ENCODE results near the gene SLC6A19.

The SLC6A19 gene

DNA sequence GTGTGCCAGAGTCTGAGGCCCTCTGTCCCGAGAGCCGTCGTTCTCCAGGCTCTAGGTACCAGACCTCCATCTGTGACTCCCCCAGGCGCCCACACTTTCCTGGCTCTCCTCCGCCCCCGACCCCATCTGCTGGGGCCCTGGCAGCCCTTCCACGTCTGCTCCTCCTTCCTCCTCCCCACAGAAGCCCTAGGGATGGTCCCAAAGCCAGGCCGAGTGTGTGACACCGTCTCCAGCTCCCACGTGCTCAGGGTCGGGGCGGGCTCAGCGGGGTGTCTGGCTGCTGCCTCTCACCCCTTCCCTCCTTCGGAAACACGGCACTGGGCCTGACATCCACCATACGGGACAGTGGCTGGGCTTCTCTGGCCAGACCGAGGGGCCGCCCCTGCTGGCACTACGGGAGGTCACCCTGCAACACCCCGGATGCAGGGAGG, 20.5 kb upstream of the SLC6A19 start:
- DNase-seq (ENCODE audit: low spot score) = no peak

DNA sequence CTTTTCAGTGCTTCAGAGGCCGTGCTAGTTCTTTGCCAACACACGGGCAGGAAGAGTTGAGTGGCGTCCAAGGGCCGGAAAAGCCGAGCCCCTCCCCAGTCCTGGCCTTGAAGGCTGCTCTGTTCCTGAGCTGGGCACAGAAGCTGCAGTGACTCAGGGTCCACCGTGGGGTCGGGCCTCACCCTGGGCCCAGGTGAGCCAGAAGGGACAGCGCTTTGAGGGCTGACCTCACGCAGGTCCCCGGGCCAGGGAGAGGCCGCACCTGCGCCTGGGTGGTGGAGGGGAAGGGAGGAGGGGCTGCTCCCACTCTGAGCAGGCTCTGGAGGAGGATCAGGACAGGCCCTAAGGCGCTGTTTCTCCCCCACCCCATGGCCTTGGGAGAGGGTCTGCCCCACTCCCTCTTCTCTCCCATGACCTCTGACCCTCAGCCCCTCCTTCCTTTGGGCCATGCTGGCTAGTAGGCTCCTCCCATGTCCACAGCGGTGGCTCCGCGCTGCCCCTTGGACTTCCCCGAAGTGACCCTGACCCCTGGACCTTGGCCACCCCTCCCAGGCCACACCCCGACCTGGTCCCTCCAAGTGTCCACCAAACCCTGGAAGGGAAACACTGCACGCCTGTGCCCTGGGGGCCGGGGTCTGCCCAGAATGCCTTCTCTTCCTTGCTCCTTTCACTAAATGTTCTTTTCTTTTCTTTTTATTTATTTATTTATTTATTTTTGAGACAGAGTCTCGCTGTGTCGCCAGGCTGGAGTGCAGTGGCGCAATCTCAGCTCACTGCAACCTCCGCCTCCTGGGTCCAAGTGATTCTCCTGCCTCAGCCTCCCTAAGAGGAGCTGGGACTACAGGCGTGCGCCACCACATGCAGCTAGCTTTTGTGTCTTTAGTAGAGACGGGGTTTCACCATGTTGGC, 19.7 kb upstream of the SLC6A19 start:
- no peak for DNase-seq (ENCODE audit: low spot score)

DNA sequence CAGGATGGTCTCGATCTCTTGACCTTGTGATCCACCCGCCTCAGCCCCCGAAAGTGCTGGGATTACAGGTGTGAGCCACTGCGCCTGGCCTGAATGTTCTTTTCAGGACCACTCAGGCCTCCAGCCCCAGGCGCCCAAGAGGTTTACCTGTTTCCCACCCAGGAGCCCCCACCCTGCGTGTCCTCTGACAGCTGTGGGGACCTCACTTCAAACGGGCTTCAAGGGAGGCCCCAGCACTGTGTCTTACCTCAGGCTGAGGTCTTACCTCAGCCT, 19.1 kb upstream of the SLC6A19 start:
- no peak for DNase-seq (ENCODE audit: low spot score)

DNA sequence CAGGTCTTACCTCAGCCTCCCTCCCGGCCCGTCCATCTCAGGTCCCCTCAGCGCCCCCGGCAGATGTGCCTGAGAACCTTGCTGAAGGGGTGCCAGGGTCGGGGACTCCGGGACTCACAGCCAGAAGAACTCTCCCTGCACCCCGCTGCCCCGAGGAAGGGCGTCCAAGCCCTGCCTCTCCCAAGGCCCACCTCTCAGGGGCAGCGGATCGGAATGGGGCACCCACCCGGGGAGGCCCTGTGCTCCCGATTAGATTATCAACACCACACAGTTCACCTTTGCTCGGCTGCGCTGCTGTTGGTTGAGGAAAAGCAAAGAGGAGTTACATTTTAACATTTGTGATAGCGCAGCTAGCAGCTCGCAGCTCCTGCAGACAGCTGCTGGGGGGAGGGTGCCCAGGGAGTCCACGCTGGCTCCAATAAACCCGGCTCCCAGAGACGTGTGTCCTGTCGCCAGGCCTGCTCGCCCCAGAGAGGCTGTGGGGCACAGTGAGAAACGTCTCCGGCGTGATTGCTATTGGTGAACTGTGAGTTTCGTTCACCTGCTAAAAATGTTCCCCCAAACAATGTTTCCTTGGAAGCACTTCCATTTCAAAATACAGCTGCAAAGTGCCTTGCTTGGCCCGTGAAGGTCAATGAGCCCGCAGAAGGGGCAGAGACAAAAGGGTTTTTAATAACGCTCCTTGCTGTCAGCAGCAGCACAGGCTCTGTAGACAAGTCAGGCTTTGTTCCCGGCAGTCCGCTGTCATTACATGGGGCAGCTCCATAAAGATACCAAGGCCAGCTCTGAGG, 18.6 kb upstream of the SLC6A19 start:
- peak; percentile 56 for DNase-seq (ENCODE audit: low spot score)

DNA sequence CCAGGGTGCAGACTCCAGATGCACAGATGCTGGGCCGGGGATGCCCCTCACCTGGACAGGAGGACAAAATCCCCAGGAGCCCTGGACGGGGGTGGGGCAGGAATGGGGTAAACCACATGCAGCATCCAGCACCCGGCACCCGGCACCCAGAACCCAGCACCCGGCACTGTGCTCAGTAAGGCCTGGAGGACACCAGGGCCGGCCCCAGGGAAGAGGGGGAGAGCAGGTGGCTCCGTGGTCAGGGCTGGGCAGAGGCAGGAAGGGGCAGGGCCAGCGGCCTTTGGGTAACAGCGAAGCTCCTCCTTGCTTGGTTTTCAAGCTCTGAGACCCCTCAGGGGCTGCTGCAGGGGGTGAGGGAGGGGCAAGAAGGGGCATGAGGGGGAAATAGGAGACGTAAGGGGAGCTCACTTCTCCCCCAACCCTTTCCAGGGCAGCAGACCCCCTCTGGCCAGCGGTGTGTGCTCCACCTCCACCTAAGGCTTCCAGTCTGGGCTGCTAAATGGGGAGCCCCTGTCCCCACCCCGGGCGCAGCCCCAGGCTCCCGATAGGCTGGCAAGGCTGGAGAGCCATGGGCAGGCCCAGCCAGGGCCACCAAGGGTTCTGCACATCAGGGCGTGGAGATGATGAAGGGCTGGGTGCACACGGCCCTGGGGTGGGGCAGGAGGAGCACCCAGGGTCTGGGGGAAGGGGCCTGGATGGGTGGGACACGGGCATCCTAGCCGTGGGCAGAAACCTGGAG, 17.8 kb upstream of the SLC6A19 start:
- DNase-seq (ENCODE audit: low spot score) = no peak

DNA sequence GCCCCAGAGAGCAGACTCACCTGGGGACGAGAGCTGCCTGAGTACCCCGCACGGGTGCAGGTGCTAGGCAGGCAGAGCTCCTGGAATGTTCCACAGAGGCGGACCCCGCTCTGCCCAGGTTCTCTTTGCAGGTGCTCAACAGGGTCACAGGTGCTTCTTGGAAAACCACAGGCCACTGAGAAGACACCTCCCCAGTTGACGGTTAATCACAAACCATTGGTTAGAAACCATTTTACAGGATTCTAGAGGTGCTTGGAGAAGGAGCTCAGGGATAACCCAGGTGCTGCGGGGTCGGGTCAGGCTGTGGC, 17.3 kb upstream of the SLC6A19 start:
- DNase-seq (ENCODE audit: low spot score) = no peak

DNA sequence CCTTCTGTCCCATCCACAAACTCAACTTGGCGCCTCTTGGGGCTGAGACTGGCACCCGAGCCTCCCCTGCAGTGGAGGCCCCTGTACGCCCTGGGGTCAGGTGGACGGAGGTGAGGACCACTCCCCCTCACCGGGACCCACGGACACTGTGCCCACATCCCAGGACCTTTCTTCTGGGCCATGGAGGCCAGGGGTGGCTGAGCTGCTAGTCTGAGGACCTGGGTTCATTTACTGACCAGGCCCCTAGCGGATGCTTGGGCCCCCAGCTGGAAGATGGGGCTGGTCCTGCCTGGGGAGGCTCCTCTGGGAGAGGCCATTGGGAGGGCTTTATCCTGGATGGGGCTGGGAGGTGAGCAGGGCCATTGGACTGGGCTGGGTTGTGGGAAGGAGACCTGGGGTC, 16.9 kb upstream of the SLC6A19 start:
- DNase-seq (ENCODE audit: low spot score) = no peak

DNA sequence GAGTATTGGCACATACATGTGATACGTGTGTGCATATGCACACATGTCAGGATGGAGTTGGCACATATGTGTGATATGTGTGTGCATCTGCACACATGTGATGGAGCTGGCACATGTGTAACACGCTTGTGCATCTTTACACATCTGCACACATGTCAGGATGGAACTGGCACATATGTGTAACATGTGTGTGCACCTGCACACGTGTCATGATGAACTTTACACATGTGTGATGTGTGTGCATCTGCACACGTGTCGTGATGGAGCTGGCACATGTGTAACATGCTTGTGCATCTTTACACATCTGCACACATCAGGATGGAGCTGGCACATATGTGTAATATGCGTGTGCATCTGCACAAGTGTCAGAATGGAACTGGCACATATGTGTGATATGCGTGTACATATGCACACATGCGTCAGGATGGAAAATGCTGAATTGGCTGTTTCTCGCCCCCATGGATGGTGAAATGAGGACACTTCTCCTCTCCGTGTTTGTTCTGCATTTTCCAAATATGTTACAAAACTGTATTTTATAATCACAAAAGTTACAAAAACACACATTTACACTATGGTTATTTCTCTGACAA, 16.3 kb upstream of the SLC6A19 start:
- no peak for DNase-seq (ENCODE audit: low spot score)

DNA sequence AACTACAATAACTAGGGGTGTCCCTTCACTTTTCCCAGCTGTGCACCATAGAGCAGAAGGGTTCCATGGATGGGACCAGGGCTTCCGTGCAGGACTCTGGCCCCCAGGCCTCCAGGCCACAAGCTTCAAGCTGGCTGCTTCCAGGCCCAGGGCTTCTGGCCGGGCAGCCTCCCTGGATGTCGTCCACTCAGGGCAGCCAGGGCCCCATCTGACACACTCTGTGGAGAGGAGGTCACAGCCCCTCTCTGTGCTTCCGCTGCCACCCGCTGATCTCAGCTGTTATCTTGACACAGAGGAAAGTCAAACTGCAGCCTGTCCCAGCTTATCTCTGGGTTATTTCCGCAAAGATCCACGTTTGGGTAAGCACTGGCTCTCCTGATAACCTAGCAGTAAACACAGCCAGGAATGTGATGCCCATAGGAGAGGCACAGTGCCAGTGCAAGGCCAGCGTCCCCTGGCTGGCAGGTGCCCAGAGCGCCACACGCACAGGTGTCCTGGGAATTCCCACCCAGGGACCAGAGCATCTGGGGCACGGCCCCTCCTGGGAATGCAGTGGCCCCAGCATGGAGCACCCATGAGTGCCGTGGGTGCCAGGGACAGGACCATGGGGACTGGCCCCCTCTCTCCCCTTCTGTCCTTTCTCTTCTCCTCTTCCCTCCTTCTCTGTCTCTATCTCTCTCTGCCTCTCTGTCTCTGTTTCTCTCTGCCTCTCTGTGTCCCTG, 15.6 kb upstream of the SLC6A19 start:
- DNase-seq (ENCODE audit: low spot score) = no peak

DNA sequence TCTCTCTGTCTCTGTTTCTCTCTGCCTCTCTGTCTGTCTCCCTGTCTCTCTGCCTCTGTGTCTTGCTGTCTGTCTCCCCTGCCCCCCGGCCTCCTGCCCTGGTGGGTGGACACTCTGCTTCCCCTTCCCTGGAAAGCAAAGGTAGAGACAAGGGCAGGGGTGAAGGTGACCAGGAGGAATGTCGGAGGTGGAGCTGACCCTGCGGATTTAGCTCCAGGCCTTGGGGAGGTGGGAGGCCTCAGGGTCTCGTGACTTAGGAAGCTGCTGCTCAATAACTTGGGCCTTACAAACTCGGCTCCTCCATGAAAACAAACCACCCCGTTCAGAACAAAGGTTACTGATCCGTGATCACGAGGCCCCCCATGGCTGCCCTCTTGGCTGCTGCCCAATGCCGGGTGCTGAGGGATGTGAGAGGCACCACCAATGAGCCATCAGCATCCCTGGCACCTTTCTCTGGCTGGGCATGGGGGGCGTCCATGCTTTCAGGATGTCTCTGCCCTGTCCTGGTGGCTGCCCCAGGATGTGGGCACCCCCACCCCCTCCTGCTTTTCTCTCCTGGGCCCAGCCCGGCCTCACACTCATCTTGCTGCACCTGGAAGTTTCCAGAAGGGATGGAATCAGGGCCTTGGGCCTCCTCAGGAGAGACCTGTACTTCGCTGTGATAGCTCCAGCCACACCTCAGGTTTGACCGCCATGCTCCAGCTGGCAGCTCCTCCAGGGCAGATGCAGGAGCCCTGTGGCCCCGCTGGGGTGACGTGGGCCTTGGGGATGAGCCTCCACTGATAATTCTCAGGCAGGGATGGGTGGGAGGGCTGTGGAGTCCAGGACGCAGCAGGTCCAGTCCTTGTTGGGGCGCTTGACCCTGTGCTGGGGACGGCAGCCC, 14.8 kb upstream of the SLC6A19 start:
- no peak for DNase-seq (ENCODE audit: low spot score)

DNA sequence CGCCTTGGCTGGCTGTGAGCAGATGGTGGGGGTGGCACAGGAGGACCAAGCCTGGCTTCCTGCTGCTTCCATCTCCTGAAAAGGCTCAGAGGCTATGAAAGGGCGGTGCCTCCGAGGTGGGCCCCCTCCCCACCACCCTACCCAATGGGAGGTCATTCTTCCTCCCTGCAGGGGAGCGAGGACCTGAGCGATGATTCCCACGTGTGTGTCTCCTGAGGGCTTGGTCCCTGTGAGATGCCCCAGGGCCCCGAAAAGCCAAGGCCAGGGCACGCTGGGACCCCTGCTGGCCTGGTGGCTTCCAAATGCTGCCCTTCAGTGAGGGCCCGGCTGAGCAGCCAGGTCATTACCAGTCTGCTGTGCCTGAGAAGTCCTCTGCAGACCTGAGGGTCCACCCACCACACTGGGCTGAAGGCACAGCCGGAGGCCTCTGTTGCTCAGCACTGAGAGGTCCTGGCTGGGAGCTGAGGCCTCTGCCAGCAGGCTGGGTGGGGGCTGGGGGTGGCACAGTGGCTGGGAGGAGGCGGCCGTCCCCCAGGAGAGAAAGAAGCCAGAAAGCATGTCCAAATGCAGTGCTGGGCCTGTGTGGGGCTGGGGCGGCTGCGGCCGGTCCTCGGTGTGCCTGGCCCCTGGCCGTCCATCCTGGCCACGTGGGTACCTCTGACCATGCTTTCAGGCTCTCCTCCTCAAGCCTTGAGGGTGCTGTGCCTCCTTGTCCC, 14.0 kb upstream of the SLC6A19 start:
- DNase-seq (ENCODE audit: low spot score) = no peak

DNA sequence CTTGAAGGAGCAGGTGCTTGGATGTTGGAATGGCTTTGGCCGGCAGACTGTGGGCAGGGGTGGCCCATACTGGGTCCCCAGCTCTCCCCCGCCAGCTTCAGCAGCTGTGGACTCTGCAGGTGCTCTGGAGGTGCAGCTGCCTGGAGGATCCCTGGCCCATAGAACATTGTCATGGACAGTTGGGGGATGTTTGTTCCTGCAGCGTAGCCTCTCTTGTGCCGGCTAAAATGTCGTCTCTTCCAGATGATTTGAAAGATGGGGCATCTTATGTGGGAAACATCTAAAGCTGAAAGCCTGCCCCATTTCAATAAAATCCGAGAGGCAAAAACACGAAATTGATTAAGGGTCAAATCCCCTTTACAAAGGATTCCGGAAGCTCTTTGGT, 13.5 kb upstream of the SLC6A19 start:
- no peak for DNase-seq (ENCODE audit: low spot score)

DNA sequence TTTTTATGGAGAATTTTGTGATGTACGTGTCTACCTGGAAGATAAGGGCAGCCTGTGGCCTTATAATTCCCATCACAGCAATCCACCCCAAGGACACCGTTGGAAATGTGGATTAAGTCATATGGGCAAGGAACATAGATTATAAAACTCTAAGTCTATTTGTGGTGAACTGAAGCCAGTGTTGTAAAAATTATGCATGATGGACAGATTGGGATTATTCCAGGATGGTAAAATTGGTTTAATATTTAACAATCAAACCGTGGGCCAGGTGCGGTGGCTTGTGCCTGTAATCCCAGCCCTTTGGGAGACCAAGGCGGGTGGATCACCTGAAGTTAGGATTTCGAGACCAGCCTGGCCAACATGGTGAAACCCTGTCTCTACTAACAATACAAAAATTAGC, 12.9 kb upstream of the SLC6A19 start:
- DNase-seq (ENCODE audit: low spot score) = no peak

DNA sequence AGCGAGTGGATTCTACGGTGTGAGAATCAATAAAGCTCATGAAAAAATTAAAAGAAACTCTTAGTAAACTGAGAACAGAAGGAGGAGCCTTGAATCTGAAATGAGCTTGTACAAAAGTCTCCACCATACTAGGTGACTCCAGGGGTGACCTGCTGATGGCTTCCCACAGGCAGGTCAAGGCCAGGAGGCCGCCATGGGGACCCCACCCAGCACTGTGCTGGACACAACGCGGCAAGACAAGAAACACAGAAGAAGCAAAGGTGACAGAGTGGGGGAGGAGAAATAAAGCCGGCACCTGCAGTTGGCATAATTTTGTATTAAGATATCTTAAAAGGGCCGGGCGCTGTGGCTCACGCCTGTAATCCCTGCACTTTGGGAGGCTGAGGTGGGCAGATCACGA, 12.1 kb upstream of the SLC6A19 start:
- no peak for DNase-seq (ENCODE audit: low spot score)

DNA sequence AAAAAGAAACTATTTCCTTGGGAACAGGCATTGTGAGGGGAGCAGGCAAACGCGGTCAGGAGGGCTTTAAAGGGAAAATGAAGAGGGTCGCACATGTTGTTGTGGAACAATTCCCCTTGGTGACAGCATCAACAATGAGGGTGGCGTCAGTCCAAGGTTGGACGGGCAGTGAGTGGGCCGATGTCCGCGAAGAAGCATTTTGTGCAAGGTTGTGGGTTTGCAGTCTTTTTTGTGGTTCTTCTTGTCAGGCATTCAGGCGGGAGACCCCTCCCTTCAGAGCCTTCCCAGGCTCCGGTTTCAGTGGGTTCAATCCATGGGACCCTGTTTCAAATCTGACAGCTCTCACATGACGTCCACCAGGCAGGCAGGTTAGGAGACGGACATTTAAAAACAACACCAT, 11.1 kb upstream of the SLC6A19 start:
- DNase-seq (ENCODE audit: low spot score) = no peak

DNA sequence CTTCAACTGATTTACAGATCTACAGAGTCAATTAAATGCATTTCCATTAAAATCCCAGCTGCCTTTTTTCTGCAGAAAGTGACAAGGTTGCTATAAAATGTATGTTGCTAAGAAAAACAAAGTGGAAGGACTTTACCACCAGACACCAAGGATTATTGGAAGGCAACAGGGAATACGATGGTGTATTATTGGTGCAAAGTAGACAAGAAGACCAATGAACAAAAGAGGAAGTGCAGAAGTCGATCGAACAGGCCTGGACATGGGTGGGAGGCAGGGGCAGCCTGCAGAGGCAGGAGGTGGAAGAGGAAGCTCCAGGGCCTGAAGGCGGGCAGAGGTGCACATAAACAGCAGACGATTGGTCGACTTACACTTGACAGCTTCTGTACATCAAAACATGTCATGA, 10.6 kb upstream of the SLC6A19 start:
- no peak for DNase-seq (ENCODE audit: low spot score)

DNA sequence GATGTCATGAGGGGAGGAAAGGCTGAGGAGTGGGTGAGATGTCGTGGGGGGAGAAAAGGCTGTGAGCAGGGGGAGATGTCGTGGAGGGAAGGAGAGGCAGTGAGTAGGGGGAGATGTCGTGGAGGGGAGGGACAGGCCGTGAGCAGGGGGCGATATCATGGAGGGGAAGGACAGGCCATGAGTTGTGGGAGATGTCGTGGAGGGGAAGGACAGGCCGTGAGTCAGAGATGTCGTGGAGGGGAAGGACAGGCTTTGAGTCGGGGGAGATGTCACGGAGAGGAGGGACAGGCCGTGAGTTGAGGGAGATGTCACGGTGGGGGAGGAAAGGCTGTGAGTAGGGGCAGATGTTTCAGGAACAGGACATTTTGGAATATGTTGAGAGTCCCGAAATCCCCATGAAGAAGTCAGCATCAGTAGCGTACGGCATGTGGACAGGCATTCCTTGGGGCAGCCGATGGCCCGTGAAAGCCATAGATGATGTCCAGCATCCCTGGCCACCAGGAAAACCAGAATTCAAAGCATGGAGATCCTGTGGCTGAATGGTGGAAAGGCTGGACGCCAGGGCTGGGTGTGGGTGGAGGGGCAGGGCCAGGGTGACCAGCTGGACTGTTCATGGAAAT, 8.3 kb upstream of the SLC6A19 start:
- no peak for DNase-seq (ENCODE audit: low spot score)

DNA sequence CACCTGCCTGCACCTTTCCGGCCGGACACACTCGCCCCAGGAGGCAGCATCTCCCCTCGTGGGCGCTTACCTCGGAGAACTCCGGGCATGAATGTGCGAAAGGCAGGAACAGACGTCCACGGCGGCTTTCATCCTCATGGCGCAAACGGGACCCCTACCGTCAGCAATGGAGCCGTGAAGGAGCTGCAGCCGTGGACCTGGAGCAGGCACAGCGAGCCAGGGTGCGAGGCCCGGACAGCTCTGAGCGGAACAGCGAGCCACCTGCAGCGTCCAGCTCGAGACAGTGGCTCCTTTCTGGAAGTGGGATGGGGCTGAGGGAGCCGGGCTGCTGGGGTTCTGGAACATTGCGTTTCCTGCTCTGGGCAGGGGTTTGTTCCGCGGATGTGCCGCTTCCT, 7.8 kb upstream of the SLC6A19 start:
- no peak for DNase-seq (ENCODE audit: low spot score)

DNA sequence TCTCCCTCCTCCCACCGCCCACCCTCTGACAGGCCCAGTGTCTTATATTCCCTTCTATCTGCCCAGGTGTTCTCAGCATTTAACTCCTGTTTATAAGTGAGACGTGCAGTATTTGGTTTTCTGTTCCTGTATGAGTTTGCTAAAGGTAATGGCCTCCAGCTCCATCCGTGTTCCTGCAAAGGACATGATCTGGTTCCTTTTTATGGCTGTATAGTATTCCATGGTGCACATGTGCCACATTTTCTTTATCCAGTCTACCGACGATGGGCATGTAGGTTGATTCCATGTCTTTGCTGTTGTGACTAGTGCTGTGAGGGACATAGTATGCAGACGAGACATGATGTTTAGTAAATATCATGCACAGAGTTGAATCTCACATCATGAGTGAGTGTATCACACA, 7.0 kb upstream of the SLC6A19 start:
- no peak for DNase-seq (ENCODE audit: low spot score)

DNA sequence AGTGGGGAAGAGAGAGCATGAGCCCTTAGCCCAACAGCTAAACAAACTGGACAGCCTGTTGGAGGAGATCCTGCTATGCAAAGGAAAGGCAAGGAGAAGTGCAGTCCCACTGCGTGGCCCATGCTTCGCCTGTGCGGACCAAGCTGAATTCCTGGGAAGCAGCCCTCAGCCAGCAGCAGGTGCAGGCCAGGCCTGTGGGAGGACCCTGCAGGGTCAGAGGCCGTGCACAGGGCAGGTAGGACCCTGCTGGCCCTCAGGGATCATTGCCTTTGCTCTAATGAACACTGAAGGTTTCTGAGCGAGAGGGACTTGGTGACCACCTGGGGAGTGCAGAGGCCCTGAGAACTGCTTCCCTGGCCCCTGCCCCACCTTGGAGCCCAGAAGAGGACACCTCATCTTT, 6.0 kb upstream of the SLC6A19 start:
- no peak for DNase-seq (ENCODE audit: low spot score)
